PFSK-1 (cell line): Measurements from ENCODE around the gene PNMA8B.

Source experiments
- FOXP2 ChIP-seq: optimal IDR thresholded peaks from 2 replicates; pipeline ENCODE3; 2011; ENCODE audit warnings: borderline replicate concordance, control low read depth, inconsistent platforms; ENCODE audit not compliant: insufficient read depth; ENCODE audit errors: extremely low read length, extremely low read depth
- POLR2AphosphoS5 ChIP-seq: IDR thresholded peaks from 2 replicates; pipeline ENCODE4 v1.6.1; 2012; ENCODE audit warnings: low read depth, mild to moderate bottlenecking, control low read depth, low read length, moderate library complexity
- REST ChIP-seq, 2 experiments: IDR thresholded peaks; 2 replicates each; pipeline versions ENCODE4 v1.6.1 to v1.8.0; 2011 to 2012; ENCODE audit warnings: low read depth in 2 of 2, low read length in 2 of 2, control low read depth in 1 of 2, inconsistent platforms in 1 of 2, mild to moderate bottlenecking in 1 of 2, moderate library complexity in 1 of 2; ENCODE audit not compliant: insufficient read depth in 1 of 2
- SIN3A ChIP-seq: IDR thresholded peaks from 2 replicates; pipeline ENCODE4 v1.6.1; 2012; ENCODE audit warnings: mild to moderate bottlenecking, low read length, moderate library complexity, borderline replicate concordance; ENCODE audit not compliant: insufficient read depth
- TAF1 ChIP-seq: IDR thresholded peaks from 2 replicates; pipeline ENCODE4 v1.6.1; 2012; ENCODE audit warnings: low read length, control low read depth, borderline replicate concordance; ENCODE audit not compliant: insufficient read depth

PNMA8B gene

GRCh38 chr19:46490774-46491173 lies 4.9 kb downstream of the PNMA8B start:
- TF ChIP-seq REST (IDR thresholded peaks at IDR 0.05; ENCODE audit: insufficient read depth in 1 of 2, low read depth in 2 of 2, low read length in 2 of 2) (no peak), TAF1 (no peak), SIN3A (no peak), POLR2AphosphoS5 (no peak), FOXP2 (no peak)

GRCh38 chr19:46489445-46490272 lies 6.0 kb downstream of the PNMA8B start:
- TF ChIP-seq FOXP2, result no peak
- TF ChIP-seq POLR2AphosphoS5, result no peak
- TF ChIP-seq TAF1, result no peak
- no peak for TF ChIP-seq REST (IDR thresholded peaks at IDR 0.05; ENCODE audit: insufficient read depth in 1 of 2, low read depth in 2 of 2, low read length in 2 of 2)
- no peak for TF ChIP-seq SIN3A

- no peak for TF ChIP-seq TAF1
Measured at GRCh38 chr19:46488551-46488950, 7.1 kb downstream of the PNMA8B start.

- no peak for TF ChIP-seq REST (IDR thresholded peaks at IDR 0.05; ENCODE audit: insufficient read depth in 1 of 2, low read depth in 2 of 2, low read length in 2 of 2)
- no peak for TF ChIP-seq TAF1
- no peak for TF ChIP-seq FOXP2
- TF ChIP-seq POLR2AphosphoS5, result no peak
- TF ChIP-seq SIN3A, result no peak
Measured at GRCh38 chr19:46487802-46488445, 7.7 kb downstream of the PNMA8B start.

- TF ChIP-seq POLR2AphosphoS5 (no peak), TAF1 (no peak), SIN3A (no peak), REST (IDR thresholded peaks at IDR 0.05; ENCODE audit: insufficient read depth in 1 of 2, low read depth in 2 of 2, low read length in 2 of 2) (no peak), FOXP2 (no peak)
Measured at GRCh38 chr19:46487178-46487801, 8.4 kb downstream of the PNMA8B start.
